KMS-11 (cell line): ENCODE results near the gene BCL2L11.

ENCODE experiments used
- H2AFZ ChIP-seq: fragments of 200-600 bp; sonication (generic); 2 replicates; pipeline ENCODE4 v1.6.1; 2016; ENCODE audit warnings: antibody characterized with exemption, mixed run types, low read depth
- H3K27ac ChIP-seq: fragments of 200-600 bp; sonication (generic); 2 replicates; pipeline ENCODE4 v1.6.1; 2016; ENCODE audit warnings: mild to moderate bottlenecking, mixed run types
- H3K27me3 ChIP-seq: fragments of 200-600 bp; sonication (generic); 2 replicates; pipeline ENCODE4 v1.6.1; 2017; ENCODE audit warnings: mild to moderate bottlenecking, low read depth, mixed run types, moderate library complexity; ENCODE audit not compliant: insufficient read depth
- H3K36me3 ChIP-seq: fragments of 200-600 bp; sonication (generic); 2 replicates; pipeline ENCODE4 v1.6.1; 2017; ENCODE audit warnings: mild to moderate bottlenecking, mixed run types; ENCODE audit not compliant: insufficient read depth
- H3K4me1 ChIP-seq: fragments of 200-600 bp; sonication (generic); 2 replicates; pipeline ENCODE4 v1.6.1; 2016; ENCODE audit warnings: mild to moderate bottlenecking, low read depth, mixed run types; ENCODE audit not compliant: poor library complexity, severe bottlenecking
- H3K4me2 ChIP-seq: fragments of 200-600 bp; sonication (generic); 2 replicates; pipeline ENCODE4 v1.7.0; 2016; ENCODE audit warnings: mild to moderate bottlenecking, mixed run types
- H3K4me3 ChIP-seq: fragments of 200-600 bp; sonication (generic); IDR thresholded peaks from 2 replicates; pipeline ENCODE4 v1.6.1; 2017; ENCODE audit warnings: low read depth, low read length, mixed read lengths; ENCODE audit not compliant: insufficient read depth
- H3K79me2 ChIP-seq: fragments of 200-600 bp; sonication (generic); 2 replicates; pipeline ENCODE4 v1.6.1; 2016; ENCODE audit warnings: low read depth, mixed run types; ENCODE audit not compliant: insufficient read depth
- H3K9ac ChIP-seq: fragments of 200-600 bp; sonication (generic); 2 replicates; pipeline ENCODE4 v1.6.1; 2016; ENCODE audit warnings: mild to moderate bottlenecking, mixed run types
- H4K20me1 ChIP-seq: fragments of 200-600 bp; sonication (generic); 2 replicates; pipeline ENCODE4 v1.6.1; 2016; ENCODE audit warnings: mild to moderate bottlenecking, mixed run types; ENCODE audit not compliant: insufficient read depth
- TF ChIP-seq, protein P1 (sequence below): fragments of 200-600 bp; sonication (generic); conservative IDR thresholded peaks from 2 replicates; pipeline ENCODE4 v1.6.1; 2017; ENCODE audit warnings: low read depth, mild to moderate bottlenecking, antibody characterized with exemption, low read length, moderate library complexity, mixed read lengths

The BCL2L11 gene

GRCh38 chr2:111198701-111199100, 78.0 kb downstream of the BCL2L11 start:
- Histone ChIP-seq H3K27ac (no peak overlapping the region), H3K36me3 (no peaks in the 10 kb centered on the region), H3K4me2 (no peak overlapping the region), H3K4me3 (no peak overlapping the region), H2AFZ (no peak overlapping the region), H3K4me1 (peaks cover 16% of the 10 kb centered on the region), H4K20me1 (no peaks in the 10 kb centered on the region), H3K9ac (no peak overlapping the region), H3K27me3 (no peaks in the 10 kb centered on the region), H3K79me2 (no peaks in the 10 kb centered on the region)
- TF ChIP-seq, protein P1, sequence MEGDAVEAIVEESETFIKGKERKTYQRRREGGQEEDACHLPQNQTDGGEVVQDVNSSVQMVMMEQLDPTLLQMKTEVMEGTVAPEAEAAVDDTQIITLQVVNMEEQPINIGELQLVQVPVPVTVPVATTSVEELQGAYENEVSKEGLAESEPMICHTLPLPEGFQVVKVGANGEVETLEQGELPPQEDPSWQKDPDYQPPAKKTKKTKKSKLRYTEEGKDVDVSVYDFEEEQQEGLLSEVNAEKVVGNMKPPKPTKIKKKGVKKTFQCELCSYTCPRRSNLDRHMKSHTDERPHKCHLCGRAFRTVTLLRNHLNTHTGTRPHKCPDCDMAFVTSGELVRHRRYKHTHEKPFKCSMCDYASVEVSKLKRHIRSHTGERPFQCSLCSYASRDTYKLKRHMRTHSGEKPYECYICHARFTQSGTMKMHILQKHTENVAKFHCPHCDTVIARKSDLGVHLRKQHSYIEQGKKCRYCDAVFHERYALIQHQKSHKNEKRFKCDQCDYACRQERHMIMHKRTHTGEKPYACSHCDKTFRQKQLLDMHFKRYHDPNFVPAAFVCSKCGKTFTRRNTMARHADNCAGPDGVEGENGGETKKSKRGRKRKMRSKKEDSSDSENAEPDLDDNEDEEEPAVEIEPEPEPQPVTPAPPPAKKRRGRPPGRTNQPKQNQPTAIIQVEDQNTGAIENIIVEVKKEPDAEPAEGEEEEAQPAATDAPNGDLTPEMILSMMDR, result no peak

GRCh38 chr2:111199840-111200239, 79.1 kb downstream of the BCL2L11 start:
- H3K9ac ChIP-seq, result no peak overlapping the region
- no peaks in the 10 kb centered on the region for H3K36me3 ChIP-seq
- H3K27me3 ChIP-seq, result no peaks in the 10 kb centered on the region
- no peaks in the 10 kb centered on the region for H4K20me1 ChIP-seq
- H3K27ac ChIP-seq, result no peak overlapping the region
- no peak overlapping the region for H2AFZ ChIP-seq
- TF ChIP-seq, protein P1, result no peak
- H3K4me2 ChIP-seq, result no peak overlapping the region
- no peak overlapping the region for H3K4me3 ChIP-seq
- no peaks in the 10 kb centered on the region for H3K79me2 ChIP-seq
- peaks cover 16% of the 10 kb centered on the region for H3K4me1 ChIP-seq

GRCh38 chr2:111200333-111200881, 79.7 kb downstream of the BCL2L11 start:
- Histone ChIP-seq H3K9ac (no peak overlapping the region), H3K27me3 (no peaks in the 10 kb centered on the region), H3K4me1 (peaks cover 16% of the 10 kb centered on the region), H3K4me2 (no peak overlapping the region), H3K36me3 (no peaks in the 10 kb centered on the region), H4K20me1 (no peaks in the 10 kb centered on the region), H3K79me2 (no peaks in the 10 kb centered on the region), H3K27ac (no peak overlapping the region), H3K4me3 (no peak overlapping the region), H2AFZ (no peak overlapping the region)
- TF ChIP-seq, protein P1, result no peak

DNA sequence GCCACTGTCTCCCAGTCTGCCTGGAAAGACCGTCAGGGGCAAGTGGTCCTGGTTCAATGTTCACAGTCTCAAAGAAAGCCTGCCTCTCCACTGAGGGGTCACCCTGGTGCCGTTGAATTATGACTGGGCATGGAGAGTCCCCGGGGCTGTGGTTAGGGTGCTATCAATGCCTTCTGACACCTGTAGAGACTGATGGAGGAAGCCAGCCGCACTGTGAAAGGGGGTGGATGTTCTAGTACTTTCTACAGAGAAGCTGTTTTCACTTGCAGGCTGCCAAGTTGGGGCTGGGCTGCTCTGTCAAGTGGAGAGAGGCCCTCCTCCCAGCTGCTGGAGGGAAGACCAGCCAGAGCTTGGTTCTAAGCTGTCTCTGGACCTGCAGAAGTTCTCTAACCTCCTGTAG, 80.5 kb downstream of the BCL2L11 start:
- Histone ChIP-seq H3K4me3 (no peak overlapping the region), H3K4me2 (no peak overlapping the region), H3K4me1 (peaks cover 16% of the 10 kb centered on the region), H3K27me3 (no peaks in the 10 kb centered on the region), H3K79me2 (no peaks in the 10 kb centered on the region), H4K20me1 (no peaks in the 10 kb centered on the region), H3K9ac (no peak overlapping the region), H3K27ac (no peak overlapping the region), H2AFZ (no peak overlapping the region), H3K36me3 (no peaks in the 10 kb centered on the region)
- TF ChIP-seq, protein P1, result no peak
